Mesenchymal stem cell (in vitro differentiated cells and primary cell): ENCODE data around the gene TTC4.
A peak's percentile ranks its signal among the peaks of the same experiment; 100 is the strongest.

Experiments
- DNase-seq: peaks from one replicate; pipeline ENCODE4 v3.0.0-alpha.2; 2013
- H2AFZ ChIP-seq: one replicate; pipeline ENCODE4 v1.6.1; 2013; ENCODE audit warnings: low read depth, mild to moderate bottlenecking, control low read depth, inconsistent platforms, low read length, moderate library complexity
- H2AK5ac ChIP-seq: 2 replicates; pipeline ENCODE4 v1.6.1; 2013; ENCODE audit warnings: low read length, moderate library complexity, mild to moderate bottlenecking, inconsistent platforms; ENCODE audit not compliant: severe bottlenecking
- H2BK120ac ChIP-seq: one replicate; pipeline ENCODE4 v1.6.1; 2013; ENCODE audit warnings: low read depth, mild to moderate bottlenecking, inconsistent platforms, low read length, moderate library complexity
- H2BK12ac ChIP-seq, 2 experiments: one replicate each; pipeline ENCODE4 v1.6.1; 2013; ENCODE audit warnings: inconsistent platforms in 2 of 2, low read length in 2 of 2, mild to moderate bottlenecking in 2 of 2, moderate library complexity in 2 of 2, control low read depth in 1 of 2
- H2BK15ac ChIP-seq: one replicate; pipeline ENCODE4 v1.6.1; 2013; ENCODE audit warnings: mild to moderate bottlenecking, low read depth, inconsistent platforms; ENCODE audit not compliant: poor library complexity, severe bottlenecking
- H2BK5ac ChIP-seq: 2 replicates; pipeline ENCODE4 v1.6.1; 2013; ENCODE audit warnings: low read depth, mild to moderate bottlenecking, low read length, control low read depth, inconsistent platforms; ENCODE audit not compliant: poor library complexity, severe bottlenecking
- H3K14ac ChIP-seq, 2 experiments: one replicate each; pipeline ENCODE4 v1.6.1; 2013; ENCODE audit warnings: inconsistent platforms in 2 of 2, low read length in 2 of 2, control low read depth in 1 of 2, mild to moderate bottlenecking in 1 of 2, moderate library complexity in 1 of 2
- H3K18ac ChIP-seq, 2 experiments: one replicate each; pipeline ENCODE4 v1.6.1; 2013; ENCODE audit warnings: inconsistent platforms in 2 of 2, low read length in 2 of 2, control low read depth in 1 of 2, low read depth in 1 of 2, mild to moderate bottlenecking in 1 of 2
- H3K23ac ChIP-seq, 2 experiments: one replicate each; pipeline ENCODE4 v1.6.1; 2013; ENCODE audit warnings: inconsistent platforms in 2 of 2, low read length in 2 of 2, mild to moderate bottlenecking in 2 of 2, moderate library complexity in 2 of 2, control low read depth in 1 of 2
- H3K27ac ChIP-seq: 2 replicates; pipeline ENCODE4 v1.5.1; 2013; ENCODE audit warnings: mild to moderate bottlenecking, moderate library complexity, low read length, control low read depth, inconsistent platforms; ENCODE audit not compliant: poor library complexity, severe bottlenecking
- H3K27me3 ChIP-seq, 2 experiments: 2 replicates each; pipeline versions ENCODE4 v1.6.1 to v1.7.0; 2013; ENCODE audit warnings: low read length in 2 of 2, mild to moderate bottlenecking in 2 of 2, moderate library complexity in 2 of 2, control low read depth in 1 of 2, inconsistent platforms in 1 of 2; ENCODE audit not compliant: control insufficient read depth in 1 of 2, insufficient read depth in 1 of 2
- H3K36me3 ChIP-seq, 2 experiments: 2 replicates each; pipeline versions ENCODE4 v1.6.1 to v1.7.0; 2013; ENCODE audit warnings: low read length in 2 of 2, control low read depth in 1 of 2, inconsistent platforms in 1 of 2, low read depth in 1 of 2, mild to moderate bottlenecking in 1 of 2; ENCODE audit not compliant: insufficient read depth in 2 of 2, control insufficient read depth in 1 of 2
- H3K4ac ChIP-seq, 2 experiments: one replicate each; pipeline ENCODE4 v1.6.1; 2013; ENCODE audit warnings: inconsistent platforms in 2 of 2, low read length in 2 of 2, mild to moderate bottlenecking in 2 of 2, moderate library complexity in 2 of 2, control low read depth in 1 of 2, low read depth in 1 of 2
- H3K4me1 ChIP-seq: 2 replicates; pipeline ENCODE4 v1.6.1; 2013; ENCODE audit warnings: low read depth, low read length, control low read depth; ENCODE audit not compliant: control insufficient read depth, insufficient read depth
- H3K4me2 ChIP-seq: 2 replicates; pipeline ENCODE4 v1.6.1; 2013; ENCODE audit warnings: low read length, mild to moderate bottlenecking, inconsistent platforms; ENCODE audit not compliant: poor library complexity, severe bottlenecking
- H3K4me3 ChIP-seq, 2 experiments: 2 replicates each; pipeline versions ENCODE4 v1.5.1 to v1.7.0; 2013; ENCODE audit warnings: low read length in 2 of 2, mild to moderate bottlenecking in 2 of 2, control low read depth in 1 of 2, low read depth in 1 of 2; ENCODE audit not compliant: insufficient read depth in 1 of 2
- H3K79me1 ChIP-seq: replicated peaks from 2 replicates; pipeline ENCODE4 v1.6.1; 2013; ENCODE audit warnings: mild to moderate bottlenecking, control low read depth, low read length, inconsistent platforms; ENCODE audit not compliant: poor library complexity, severe bottlenecking
- H3K9ac ChIP-seq: 2 replicates; pipeline ENCODE4 v1.7.0; 2013; ENCODE audit warnings: mild to moderate bottlenecking, low read length, moderate library complexity
- H3K9me3 ChIP-seq: 2 replicates; pipeline ENCODE4 v1.7.0; 2013; ENCODE audit warnings: mild to moderate bottlenecking, low read length; ENCODE audit not compliant: control insufficient read depth
- H4K8ac ChIP-seq: one replicate; pipeline ENCODE4 v1.6.1; 2013; ENCODE audit warnings: inconsistent platforms, mild to moderate bottlenecking, low read length, moderate library complexity
- H4K91ac ChIP-seq: one replicate; pipeline ENCODE4 v1.6.1; 2013; ENCODE audit warnings: mild to moderate bottlenecking, low read length, inconsistent platforms
- WGBS: methylation state at CpG from one replicate; pipeline ENCODE4 v1.1.7; 2013; ENCODE audit warnings: mixed read lengths; 5-methylcytosine and 5-hydroxymethylcytosine counted together

The TTC4 gene

DNA sequence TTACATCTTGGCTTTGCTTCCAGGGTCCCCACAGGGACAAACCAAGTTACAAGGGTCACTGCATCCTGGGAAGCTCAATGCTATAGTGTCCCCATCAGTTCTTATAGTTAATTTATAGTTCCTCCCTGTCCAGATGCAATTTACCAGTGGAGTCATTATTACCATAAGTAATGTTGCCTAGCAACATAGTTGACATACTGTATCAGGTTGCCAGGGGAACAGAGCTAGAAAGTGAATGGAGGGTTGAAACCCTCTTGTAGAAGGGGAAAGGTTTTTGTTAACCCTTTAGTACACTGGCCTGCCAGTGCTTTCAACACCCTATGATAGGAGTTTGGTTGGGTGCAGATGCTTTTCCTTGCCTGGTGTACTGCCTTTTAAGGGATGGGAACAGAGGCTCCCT is 34.3 kb upstream of the TTC4 start:
- H2BK120ac ChIP-seq, result no peak overlapping the region
- no peak overlapping the region for H2AFZ ChIP-seq
- no peak overlapping the region for H3K9ac ChIP-seq
- no peak overlapping the region for H3K18ac ChIP-seq
- H2AK5ac ChIP-seq, result no peak overlapping the region
- H3K36me3 ChIP-seq, result no peaks in the 10 kb centered on the region
- no peak overlapping the region for H3K14ac ChIP-seq
- peak; percentile 59 for DNase-seq
- H3K79me1 ChIP-seq, result no peaks in the 10 kb centered on the region
- H3K4me2 ChIP-seq, result no peak overlapping the region
- H3K27me3 ChIP-seq, result peaks cover 32 to 70% of the 10 kb centered on the region in 2 experiments
- no peak overlapping the region for H4K8ac ChIP-seq
- no peak overlapping the region for H3K4me3 ChIP-seq
- no peaks in the 10 kb centered on the region for H3K9me3 ChIP-seq
- H3K4me1 ChIP-seq, result no peaks in the 10 kb centered on the region
- H3K23ac ChIP-seq, result no peak overlapping the region
- H3K4ac ChIP-seq, result no peak overlapping the region
- H2BK5ac ChIP-seq, result no peak overlapping the region
- H3K27ac ChIP-seq, result no peak overlapping the region
- H2BK12ac ChIP-seq, result no peak overlapping the region
- H2BK15ac ChIP-seq, result no peak overlapping the region
- no peak overlapping the region for H4K91ac ChIP-seq

DNA sequence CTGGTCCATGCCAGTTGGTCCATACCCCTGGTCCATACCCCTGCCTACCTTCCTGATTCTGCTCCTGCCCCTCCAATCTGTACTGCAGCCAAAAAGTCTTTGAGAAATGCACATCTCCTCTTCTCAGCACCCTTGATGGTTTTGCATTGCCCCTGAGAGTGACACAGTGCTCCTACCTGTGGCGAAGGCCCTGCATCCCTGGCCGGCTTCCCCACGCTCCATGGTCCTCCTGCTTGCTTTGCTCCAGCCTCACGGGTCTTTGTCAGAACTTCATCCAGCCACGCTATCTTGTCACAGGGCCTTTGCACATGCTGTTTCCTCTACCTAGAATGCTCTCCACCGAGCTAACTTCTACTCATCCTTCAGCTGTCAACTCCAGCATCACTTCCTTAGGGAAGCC is 32.2 kb upstream of the TTC4 start:
- Histone ChIP-seq H3K23ac (no peak overlapping the region), H3K9me3 (no peaks in the 10 kb centered on the region), H4K8ac (no peak overlapping the region), H2BK5ac (no peak overlapping the region), H2AFZ (no peak overlapping the region), H3K4ac (no peak overlapping the region), H3K18ac (no peak overlapping the region), H2BK12ac (no peak overlapping the region), H3K9ac (no peak overlapping the region), H3K4me2 (no peak overlapping the region), H2BK120ac (no peak overlapping the region), H3K14ac (no peak overlapping the region), H3K4me1 (no peaks in the 10 kb centered on the region), H3K27me3 (peaks cover 30 to 61% of the 10 kb centered on the region in 2 experiments), H3K36me3 (no peaks in the 10 kb centered on the region), H2AK5ac (no peak overlapping the region), H3K27ac (no peak overlapping the region), H2BK15ac (no peak overlapping the region), H4K91ac (no peak overlapping the region), H3K4me3 (no peak overlapping the region), H3K79me1 (no peaks in the 10 kb centered on the region)
- no peak for DNase-seq
- 79% methylated on average over 6 of the region's 6 CpGs for WGBS

DNA sequence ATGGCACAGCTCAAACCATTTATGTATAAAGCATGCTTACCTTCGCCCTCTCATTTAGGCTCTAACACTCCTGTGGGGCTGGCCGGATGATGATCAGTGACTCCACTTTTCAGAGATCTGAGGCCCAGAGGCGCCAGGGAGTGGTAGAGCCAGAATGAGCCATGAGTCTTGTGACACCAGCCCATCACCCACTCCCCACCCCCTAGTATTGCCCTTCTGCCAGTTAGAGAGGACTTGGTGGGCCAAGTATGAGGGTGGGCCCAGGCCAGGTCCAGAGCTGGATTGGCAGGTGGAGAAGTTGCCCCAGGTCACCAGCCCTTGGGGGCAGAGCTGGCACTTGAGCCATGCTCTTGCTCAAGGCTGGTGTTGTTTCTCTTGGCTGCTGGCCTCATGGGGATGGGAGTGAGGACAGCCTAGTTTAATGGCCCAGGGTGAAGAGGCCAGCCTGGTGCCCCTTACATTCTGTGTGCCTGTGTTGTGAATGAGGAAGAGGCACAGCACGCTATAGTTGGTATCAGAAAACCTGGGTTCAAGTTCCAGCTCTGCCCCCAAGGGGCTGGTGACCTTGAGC is 30.2 kb upstream of the TTC4 start:
- no peak overlapping the region for H2BK5ac ChIP-seq
- 82% methylated on average over 4 of the region's 4 CpGs for whole genome bisulfite sequencing

DNA sequence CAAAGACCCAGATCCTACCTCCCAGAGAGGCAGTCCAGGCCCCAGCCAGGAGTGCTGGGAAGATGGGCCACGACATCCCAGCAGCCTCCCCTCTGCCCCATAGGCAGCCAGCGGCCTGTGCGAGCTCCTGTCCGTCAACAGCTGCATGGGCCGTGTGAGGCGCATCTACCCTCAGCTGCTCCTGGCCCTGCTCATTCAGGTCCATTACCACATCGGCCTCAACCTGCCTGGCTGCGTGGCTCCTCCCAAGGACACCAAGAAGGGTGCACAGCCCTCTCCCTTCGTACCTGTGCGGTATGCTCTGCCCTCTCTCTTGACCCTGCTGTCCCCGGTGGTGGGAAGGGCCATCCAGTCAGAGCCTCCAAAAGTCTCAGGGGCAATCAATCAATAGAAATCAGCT is 29.5 kb upstream of the TTC4 start:
- no peak overlapping the region for H3K4ac ChIP-seq

More for the DNA sequence above, 30.2 kb upstream of the TTC4 start:
- Histone ChIP-seq H2AK5ac (no peak overlapping the region), H2BK15ac (no peak overlapping the region), H2AFZ (no peak overlapping the region), H3K4me2 (no peak overlapping the region), H3K4ac (no peak overlapping the region), H4K8ac (no peak overlapping the region), H3K18ac (no peak overlapping the region), H3K4me3 (no peak overlapping the region), H3K79me1 (no peaks in the 10 kb centered on the region), H3K9ac (no peak overlapping the region), H4K91ac (no peak overlapping the region), H3K27me3 (peaks cover 30 to 57% of the 10 kb centered on the region in 2 experiments), H2BK12ac (no peak overlapping the region), H3K23ac (no peak overlapping the region), H3K14ac (no peak overlapping the region), H3K9me3 (no peaks in the 10 kb centered on the region), H2BK120ac (no peak overlapping the region), H3K27ac (no peak overlapping the region), H3K4me1 (no peaks in the 10 kb centered on the region), H3K36me3 (no peaks in the 10 kb centered on the region)
- DNase-seq, result no peak

More for the DNA sequence above, 29.5 kb upstream of the TTC4 start:
- Histone ChIP-seq H3K27ac (no peak overlapping the region), H3K4me1 (no peaks in the 10 kb centered on the region), H3K9me3 (no peaks in the 10 kb centered on the region), H3K79me1 (no peaks in the 10 kb centered on the region), H4K8ac (no peak overlapping the region), H4K91ac (no peak overlapping the region), H2AK5ac (no peak overlapping the region), H2BK5ac (no peak overlapping the region), H2BK12ac (no peak overlapping the region), H2AFZ (no peak overlapping the region), H3K27me3 (peaks cover 36 to 53% of the 10 kb centered on the region in 2 experiments), H3K9ac (no peak overlapping the region), H3K18ac (no peak overlapping the region), H3K36me3 (no peaks in the 10 kb centered on the region), H2BK120ac (no peak overlapping the region), H3K14ac (no peak overlapping the region), H2BK15ac (no peak overlapping the region), H3K4me2 (no peak overlapping the region), H3K23ac (no peak overlapping the region), H3K4me3 (no peak overlapping the region)
- DNase-seq, result no peak
- 74% methylated on average over 11 of the region's 11 CpGs for WGBS
